C4-2B (cell line): ENCODE results near the gene FGF11.
"Not testable (repeated sequence)": the region's sequence is repeated elsewhere in the genome, so short reads cannot be mapped to it uniquely, and the experiment has no call there.

Source experiments
- H3K27ac ChIP-seq: fragments of 450-650 bp; 2 replicates; pipeline ENCODE4 v1.5.1; 2017
- CTCF ChIP-seq: fragments of 450-650 bp; conservative IDR thresholded peaks from 2 replicates; pipeline ENCODE4 v1.5.1; 2017; ENCODE audit warnings: mild to moderate bottlenecking
- ZFX ChIP-seq: fragments of 450-650 bp; IDR thresholded peaks from 2 replicates; pipeline ENCODE4 v1.6.1; 2017

The FGF11 gene

GRCh38 chr17:7468290-7468689 lies 29.0 kb downstream of the FGF11 start:
- TF ChIP-seq ZFX (no peak), CTCF (no peak)
- H3K27ac ChIP-seq: no peak overlapping the region

GRCh38 chr17:7468804-7469389 lies 29.6 kb downstream of the FGF11 start:
- no peak for TF ChIP-seq CTCF
- no peak for TF ChIP-seq ZFX
- H3K27ac ChIP-seq: no peak overlapping the region

- H3K27ac ChIP-seq: not testable (repeated sequence)
These were observed 30.5 kb downstream of the FGF11 start for GRCh38 chr17:7469843-7470242.

GRCh38 chr17:7470457-7470973 lies 31.2 kb downstream of the FGF11 start:
- H3K27ac ChIP-seq: not testable (repeated sequence)

- TF ChIP-seq CTCF: no peak
- TF ChIP-seq ZFX: no peak
- H3K27ac ChIP-seq: no peak overlapping the region
These were observed 32.4 kb downstream of the FGF11 start for GRCh38 chr17:7471729-7472128.

- not testable (repeated sequence) for H3K27ac ChIP-seq
These were observed 35.5 kb downstream of the FGF11 start for GRCh38 chr17:7474767-7475166.

GRCh38 chr17:7475764-7476422 lies 36.6 kb downstream of the FGF11 start:
- no peak overlapping the region for H3K27ac ChIP-seq
- no peak for TF ChIP-seq CTCF
- no peak for TF ChIP-seq ZFX

- H3K27ac ChIP-seq: no peak overlapping the region
These were observed 37.2 kb downstream of the FGF11 start for GRCh38 chr17:7476494-7476893.

More at GRCh38 chr17:7476494-7476893, 37.2 kb downstream of the FGF11 start:
- TF ChIP-seq CTCF (no peak), ZFX (no peak)
